K562 (cell line): ENCODE data around the gene PIGT. TPM values are rescaled to one million over a fixed set of nuclear protein-coding genes. Genes with fewer than 3 reads are reported as not detected.

Source experiments
- ATAC-seq: fragments of 200-7000 bp; cut with Tn5 transposase; 3 replicates; pipeline ENCODE4 v1.9.1; 2020; ENCODE audit warnings: moderate library complexity
- BruUV-seq: library from RNA; stranded (reverse); fragments of 400-500 nt; replicated peaks from 2 replicates; lab custom pipeline; 2021; lab: Mats Ljungman, UMichigan
- CTCF ChIA-PET: fragments of 300-600 bp; formaldehyde crosslinking; extraction: SDS; loops from one replicate; lab custom pipeline; 2021; ENCODE audit warnings: low intra/inter-chr PET ratio; lab: Yijun Ruan, JAX
- POLR2A ChIA-PET: fragments of 300-600, 350-650 bp; sonication (Branson Sonifier 250); formaldehyde crosslinking; extraction: SDS; loops from one replicate; lab custom pipeline; 2021; ENCODE audit warnings: antibody characterized with exemption, inconsistent platforms; lab: Yijun Ruan, JAX
- DNase-seq, 4 experiments: peaks; one replicate each; pipeline versions ENCODE4 v3.0.0 to v3.0.0-alpha.2; 2011 to 2018; ENCODE audit warnings: low spot score in 3 of 4, mixed read lengths in 3 of 4; ENCODE audit errors: extremely low read depth in 1 of 4
- FAIRE-seq: peaks from 2 replicates; lab custom pipeline; 2011; peaks lifted over from hg19 to GRCh38; lab: Jason Lieb, UNC
- H2AFZ ChIP-seq: 2 replicates; pipeline ENCODE4 v1.6.0; 2011; ENCODE audit warnings: low read depth, low read length, control low read depth, inconsistent platforms
- H3K27ac ChIP-seq: fragments of 200-600 bp; 3 replicates; pipeline ENCODE4 v1.8.0; 2011; ENCODE audit warnings: low read depth, mild to moderate bottlenecking, control low read depth, inconsistent platforms, low read length, moderate library complexity, mixed read lengths; ENCODE audit errors: extremely low read depth
- H3K27me3 ChIP-seq, 2 experiments: fragments of 300-600 bp in 1 of 2; 2 replicates in 1 of 2; 3 replicates in 1 of 2; pipeline versions ENCODE4 v1.6.0 to v1.8.0; 2011; ENCODE audit warnings: inconsistent platforms in 2 of 2, low read length in 2 of 2, mild to moderate bottlenecking in 1 of 2, mixed read lengths in 1 of 2, moderate library complexity in 1 of 2; ENCODE audit not compliant: control insufficient read depth in 2 of 2, insufficient read depth in 2 of 2
- H3K36me3 ChIP-seq: fragments of 300-600 bp; 3 replicates; pipeline ENCODE4 v1.8.0; 2011; ENCODE audit warnings: mild to moderate bottlenecking, low read length, inconsistent platforms; ENCODE audit not compliant: control insufficient read depth, insufficient read depth
- H3K4me1 ChIP-seq, 2 experiments: fragments of 200-600 bp in 1 of 2; replicated peaks in 1 of 2; 2 replicates in 1 of 2; 3 replicates in 1 of 2; pipeline versions ENCODE4 v1.5.1 to v1.8.0; 2011; ENCODE audit warnings: inconsistent platforms in 2 of 2, low read length in 2 of 2, mild to moderate bottlenecking in 1 of 2, mixed read lengths in 1 of 2, moderate library complexity in 1 of 2; ENCODE audit not compliant: control insufficient read depth in 2 of 2, insufficient read depth in 2 of 2
- H3K4me2 ChIP-seq: 2 replicates; pipeline ENCODE4 v1.6.1; 2011; ENCODE audit warnings: low read length, control low read depth, inconsistent platforms, mixed read lengths; ENCODE audit not compliant: insufficient read depth
- H3K4me3 ChIP-seq: fragments of 200-600 bp; sonication (generic), shearing (Covaris generic); 2 replicates; pipeline ENCODE4 v1.5.1; 2016; ENCODE audit warnings: control low read depth, inconsistent platforms
- H3K79me2 ChIP-seq: fragments of 200-600 bp; 3 replicates; pipeline ENCODE4 v1.8.0; 2011; ENCODE audit warnings: low read length, inconsistent platforms; ENCODE audit not compliant: control insufficient read depth, insufficient read depth
- H3K9ac ChIP-seq, 2 experiments: 2 replicates each; pipeline versions ENCODE4 v1.6.0 to v1.6.1; 2011; ENCODE audit warnings: low read depth in 2 of 2, low read length in 2 of 2, control low read depth in 1 of 2, inconsistent platforms in 1 of 2, mild to moderate bottlenecking in 1 of 2, mixed read lengths in 1 of 2; ENCODE audit not compliant: insufficient read depth in 1 of 2
- H3K9me1 ChIP-seq: one replicate; pipeline ENCODE4 v1.6.0; 2011; ENCODE audit warnings: inconsistent platforms, mild to moderate bottlenecking, low read length, moderate library complexity; ENCODE audit not compliant: control insufficient read depth, insufficient read depth
- H3K9me3 ChIP-seq: replicated peaks from 2 replicates; pipeline ENCODE4 v1.5.1; 2011; ENCODE audit warnings: low read depth, low read length, inconsistent platforms; ENCODE audit not compliant: control insufficient read depth, insufficient read depth
- H4K20me1 ChIP-seq: replicated peaks from 2 replicates; pipeline ENCODE4 v1.6.1; 2011; ENCODE audit warnings: low read length, inconsistent platforms, mixed read lengths; ENCODE audit not compliant: control insufficient read depth, insufficient read depth
- ATF7 ChIP-seq: fragments of 450-650 bp; IDR thresholded peaks from 2 replicates; pipeline ENCODE4 v1.7.1; 2014; ENCODE audit warnings: mild to moderate bottlenecking, moderate library complexity
- EZH2 ChIP-seq: IDR thresholded peaks from 2 replicates; pipeline ENCODE4 v1.6.1; 2012; ENCODE audit warnings: low read depth, mild to moderate bottlenecking, inconsistent platforms, low read length, borderline replicate concordance
- MTF1 ChIP-seq: fragments of 250-450 bp; sonication (Bioruptor Pico); IDR thresholded peaks from 2 replicates; pipeline ENCODE4 v1.9.0; 2021; ENCODE audit warnings: moderate library complexity, mild to moderate bottlenecking, inconsistent platforms, borderline replicate concordance
- RERE ChIP-seq: sonication (generic); formaldehyde crosslinking; IDR thresholded peaks from 2 replicates; pipeline ENCODE4 v1.8.0; 2023; ENCODE audit warnings: missing genetic modification reagents, mild to moderate bottlenecking, borderline replicate concordance
- ZBTB1 ChIP-seq: sonication (generic); formaldehyde crosslinking; IDR thresholded peaks from 2 replicates; pipeline ENCODE4 v1.8.1; 2023; ENCODE audit warnings: missing genetic modification reagents, low read depth, mild to moderate bottlenecking, borderline replicate concordance
- ZNF696 ChIP-seq: fragments of 250-450 bp; sonication (Bioruptor Pico); conservative IDR thresholded peaks from 2 replicates; pipeline ENCODE4 v1.4.0; 2020; ENCODE audit warnings: mild to moderate bottlenecking, moderate library complexity
- WGBS: fragments of 100-300 bp; shearing (Covaris generic); methylation state at CpG from one replicate; pipeline ENCODE4 v1.1.6; 2016; ENCODE audit warnings: low coverage, mixed read lengths; ENCODE audit not compliant: insufficient coverage; ENCODE audit errors: missing lambda C conversion rate; 5-methylcytosine and 5-hydroxymethylcytosine counted together
- in situ Hi-C: fragments of 300-500 bp; cut with MboI; formaldehyde crosslinking; loops from 4 replicates; pipeline ENCODE4 v1.15.0; 2018; ENCODE audit warnings: inconsistent platforms, mixed read lengths
- intact Hi-C: fragments of 100-400 bp; cut with micrococcal nuclease; formaldehyde crosslinking; loops from 2 replicates; pipeline ENCODE4 v1.14.2; 2022
- polyA plus RNA-seq, 8 experiments: library from polyadenylated mRNA; depleted of rRNA in 4 of 8; stranded (reverse) in 5 of 8; unstranded in 3 of 8; fragments of >200 nt; fragmentation: Nextera tagmentation in 2 of 8; fragmentation: Illumina TruSeq in 1 of 8; extraction: Ambion mirVana in 2 of 8; extraction: Trizol in 1 of 8; gene quantifications; 2 replicates each; pipeline versions ENCODE4 v1.2.1 to v1.2.3, GENCODE V29; 2011 to 2014; ENCODE audit warnings: inconsistent platforms in 1 of 8, missing spikeins in 1 of 8
- total RNA-seq, 7 experiments: library from RNA; depleted of rRNA in 6 of 7; stranded (reverse); fragments of >200 nt in 6 of 7; fragmentation: Illumina TruSeq in 2 of 7; extraction: Trizol in 2 of 7; gene quantifications; 2 replicates each; pipeline versions ENCODE4 v1.2.1 to v1.2.3, GENCODE V29; 2011 to 2021; ENCODE audit warnings: low replicate concordance in 1 of 7
- TF ChIP-seq, protein P1 (sequence below): sonication (generic); formaldehyde crosslinking; IDR thresholded peaks from 2 replicates; pipeline ENCODE4 v1.8.1; 2022; ENCODE audit warnings: missing genetic modification reagents
- TF ChIP-seq, protein P2 (sequence below), 2 experiments: fragments of 150-350 bp in 1 of 2; IDR thresholded peaks; 2 replicates each; pipeline ENCODE4 v1.6.1; 2012 to 2016; ENCODE audit warnings: low read depth in 2 of 2, low read length in 2 of 2, mild to moderate bottlenecking in 1 of 2, moderate library complexity in 1 of 2

The PIGT gene
- total and polyA plus RNA-seq, 9 of the 15 experiments (the other 6 are each of a cell fraction or from before 2014, with no cell fraction given) = 14.6 to 108 (median 46.9) TPM

DNA sequence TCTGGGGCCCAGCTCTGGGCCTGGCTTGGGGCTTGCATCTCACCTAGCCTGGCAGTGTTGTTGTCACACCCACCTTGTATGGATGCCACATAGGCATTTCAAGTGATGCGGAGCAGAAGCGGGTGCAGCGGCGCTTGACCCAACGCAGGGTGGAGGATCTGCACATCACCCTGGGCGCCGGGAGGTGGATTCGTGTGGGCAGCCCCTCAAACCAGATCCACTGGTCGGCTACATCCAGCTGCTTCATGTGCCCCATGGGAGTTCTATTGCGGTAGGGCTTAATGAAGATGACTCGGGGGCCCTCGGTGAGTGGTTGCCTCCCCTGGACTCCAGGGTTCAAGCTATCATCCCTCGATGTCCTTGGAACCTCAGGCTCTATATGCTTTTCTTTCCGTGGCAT, 41.0 kb upstream of the PIGT start (continued):
- TF ChIP-seq RERE (CRISPR knock-in tag) (no peak), ATF7 (no peak), ZBTB1 (CRISPR knock-in tag) (no peak)

- Histone ChIP-seq H3K4me1 (peaks cover 7 to 15% of the 10 kb centered on the region in 2 experiments; a peak in 4 of 5 replicates), H3K36me3 (no peaks in the 10 kb centered on the region), H3K4me2 (no peak overlapping the region), H3K9ac (no peak overlapping the region), H3K9me1 (no peaks in the 10 kb centered on the region), H2AFZ (no peak overlapping the region), H3K27ac (no peak overlapping the region), H3K27me3 (no peaks in the 10 kb centered on the region), H3K9me3 (no peaks in the 10 kb centered on the region), H3K4me3 (no peak overlapping the region), H3K79me2 (no peaks in the 10 kb centered on the region), H4K20me1 (no peaks in the 10 kb centered on the region)
- no peak for DNase-seq
- POLR2A ChIA-PET = interaction anchor here (0.7 to 2.5 kb wide), 5 partner anchors 8 to 60 kb away, joined by 3 to 15 read pairs (median 4); partner anchors contain the start of genes PIGT and SYS1
- WGBS = 72% methylated on average over 10 of the region's 11 CpGs
- no TSS peak for BruUV-seq
- intact Hi-C loops = no loop called here
- in situ Hi-C loops = loop anchor here (5.0 kb wide), 1 partner anchor 40 kb away; the partner anchor contains the start of gene PIGT
- no peak for ATAC-seq
- CTCF ChIA-PET = no interaction called here
- FAIRE-seq = no peak
- TF ChIP-seq, protein P1, sequence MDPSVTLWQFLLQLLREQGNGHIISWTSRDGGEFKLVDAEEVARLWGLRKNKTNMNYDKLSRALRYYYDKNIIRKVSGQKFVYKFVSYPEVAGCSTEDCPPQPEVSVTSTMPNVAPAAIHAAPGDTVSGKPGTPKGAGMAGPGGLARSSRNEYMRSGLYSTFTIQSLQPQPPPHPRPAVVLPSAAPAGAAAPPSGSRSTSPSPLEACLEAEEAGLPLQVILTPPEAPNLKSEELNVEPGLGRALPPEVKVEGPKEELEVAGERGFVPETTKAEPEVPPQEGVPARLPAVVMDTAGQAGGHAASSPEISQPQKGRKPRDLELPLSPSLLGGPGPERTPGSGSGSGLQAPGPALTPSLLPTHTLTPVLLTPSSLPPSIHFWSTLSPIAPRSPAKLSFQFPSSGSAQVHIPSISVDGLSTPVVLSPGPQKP (CRISPR knock-in tag) = no peak
- no peak for TF ChIP-seq MTF1
- no peak for TF ChIP-seq ZNF696
- TF ChIP-seq, protein P2, sequence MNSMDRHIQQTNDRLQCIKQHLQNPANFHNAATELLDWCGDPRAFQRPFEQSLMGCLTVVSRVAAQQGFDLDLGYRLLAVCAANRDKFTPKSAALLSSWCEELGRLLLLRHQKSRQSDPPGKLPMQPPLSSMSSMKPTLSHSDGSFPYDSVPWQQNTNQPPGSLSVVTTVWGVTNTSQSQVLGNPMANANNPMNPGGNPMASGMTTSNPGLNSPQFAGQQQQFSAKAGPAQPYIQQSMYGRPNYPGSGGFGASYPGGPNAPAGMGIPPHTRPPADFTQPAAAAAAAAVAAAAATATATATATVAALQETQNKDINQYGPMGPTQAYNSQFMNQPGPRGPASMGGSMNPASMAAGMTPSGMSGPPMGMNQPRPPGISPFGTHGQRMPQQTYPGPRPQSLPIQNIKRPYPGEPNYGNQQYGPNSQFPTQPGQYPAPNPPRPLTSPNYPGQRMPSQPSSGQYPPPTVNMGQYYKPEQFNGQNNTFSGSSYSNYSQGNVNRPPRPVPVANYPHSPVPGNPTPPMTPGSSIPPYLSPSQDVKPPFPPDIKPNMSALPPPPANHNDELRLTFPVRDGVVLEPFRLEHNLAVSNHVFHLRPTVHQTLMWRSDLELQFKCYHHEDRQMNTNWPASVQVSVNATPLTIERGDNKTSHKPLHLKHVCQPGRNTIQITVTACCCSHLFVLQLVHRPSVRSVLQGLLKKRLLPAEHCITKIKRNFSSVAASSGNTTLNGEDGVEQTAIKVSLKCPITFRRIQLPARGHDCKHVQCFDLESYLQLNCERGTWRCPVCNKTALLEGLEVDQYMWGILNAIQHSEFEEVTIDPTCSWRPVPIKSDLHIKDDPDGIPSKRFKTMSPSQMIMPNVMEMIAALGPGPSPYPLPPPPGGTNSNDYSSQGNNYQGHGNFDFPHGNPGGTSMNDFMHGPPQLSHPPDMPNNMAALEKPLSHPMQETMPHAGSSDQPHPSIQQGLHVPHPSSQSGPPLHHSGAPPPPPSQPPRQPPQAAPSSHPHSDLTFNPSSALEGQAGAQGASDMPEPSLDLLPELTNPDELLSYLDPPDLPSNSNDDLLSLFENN (IDR thresholded peaks at IDR 0.05; ENCODE audit: low read depth in 2 of 2, low read length in 2 of 2) = no peak
- TF ChIP-seq EZH2 = no peak
Measured at GRCh38 chr20:45377269-45377668, 38.7 kb upstream of the PIGT start.
